ENCODE data around the gene MAN1A1. TPM values are rescaled to one million over a fixed set of nuclear protein-coding genes. Genes with fewer than 3 reads are reported as not detected.

The MAN1A1 gene
- total and polyA plus RNA-seq, 2 of the 8 experiments (the other 6 are each of a cell fraction or from before 2014, with no cell fraction given): 1.8 to 5.4 TPM

- POLR2A ChIA-PET (ENCODE audit: partially characterized antibody): no interaction called here
- no peak overlapping the region for H2BK5ac ChIP-seq (ENCODE audit: low read depth, low read length)
- 81% methylated on average over 3 of the region's 3 CpGs; no CpG with 5 or more reads in 1 of the 2 experiments for WGBS, 2 experiments (ENCODE audit: extremely low coverage in 1 of 2, insufficient coverage in 1 of 2, insufficient read length in 1 of 2, insufficient replicate concordance in 2 of 2, low coverage in 1 of 2, low lambda C conversion rate in 2 of 2, missing lambda C conversion rate in 1 of 2)
- no peaks in the 10 kb centered on the region for H3K9me3 ChIP-seq (ENCODE audit: insufficient read depth in 2 of 2, low read depth in 1 of 2, low read length in 1 of 2)
- no peak overlapping the region for H3K4me2 ChIP-seq (ENCODE audit: insufficient read depth in 1 of 2, low read depth in 2 of 2, low read length in 2 of 2)
- H4K8ac ChIP-seq (ENCODE audit: extremely low read depth, insufficient read depth, low read length): no peak overlapping the region
- no peak overlapping the region for H3K56ac ChIP-seq (replicated peaks; ENCODE audit: insufficient read length, low read depth, low read length)
- no peaks in the 10 kb centered on the region for H3K79me2 ChIP-seq (ENCODE audit: control insufficient read depth in 1 of 2, insufficient read depth in 2 of 2, low read length in 2 of 2)
- no peaks in the 10 kb centered on the region for H3K23me2 ChIP-seq (ENCODE audit: low read depth, low read length)
- H3K27me3 ChIP-seq (replicated peaks in 1 of 4; ENCODE audit: control insufficient read depth in 3 of 4, extremely low read depth in 1 of 4, insufficient read depth in 3 of 4, low read length in 3 of 4): no peaks in the 10 kb centered on the region
- no peak overlapping the region for H3K23ac ChIP-seq (ENCODE audit: insufficient read length)
- H2AK5ac ChIP-seq (ENCODE audit: low read depth, low read length): no peak overlapping the region
- no peak overlapping the region for H2BK12ac ChIP-seq (ENCODE audit: low read depth, low read length)
- no peaks in the 10 kb centered on the region for H3K36me3 ChIP-seq (ENCODE audit: control insufficient read depth in 2 of 4, insufficient read depth in 4 of 4, low read length in 3 of 4)
- H2BK120ac ChIP-seq (replicated peaks; ENCODE audit: low read depth, low read length): no peak overlapping the region
- H3K27ac ChIP-seq (ENCODE audit: low read depth, low read length): no peak overlapping the region
- no peak overlapping the region for H3K14ac ChIP-seq (ENCODE audit: insufficient read length)
- no peak overlapping the region for H3K4me3 ChIP-seq (ENCODE audit: extremely low read depth in 1 of 4, insufficient read depth in 2 of 4, low read depth in 3 of 4, low read length in 4 of 4)
- no peak overlapping the region for H4K91ac ChIP-seq (replicated peaks; ENCODE audit: insufficient read length, low read length)
- no peak overlapping the region for H3K18ac ChIP-seq (ENCODE audit: extremely low read depth, low read length)
- H4K5ac ChIP-seq (ENCODE audit: insufficient read length, low read depth, low read length): no peak overlapping the region
- no peaks in the 10 kb centered on the region for H4K20me1 ChIP-seq (replicated peaks in 1 of 2; ENCODE audit: control insufficient read depth in 1 of 2, insufficient read depth in 2 of 2, low read length in 2 of 2)
- no peaks in the 10 kb centered on the region for H3K4me1 ChIP-seq (replicated peaks in 1 of 4; ENCODE audit: control insufficient read depth in 3 of 4, insufficient read depth in 4 of 4, low read length in 3 of 4)
- no peak overlapping the region for H2BK20ac ChIP-seq (ENCODE audit: low read length)
- H3K79me1 ChIP-seq (ENCODE audit: low read depth, low read length): no peaks in the 10 kb centered on the region
- H3K4ac ChIP-seq (replicated peaks; ENCODE audit: insufficient read length, low read depth, low read length): no peak overlapping the region
- H2BK15ac ChIP-seq (ENCODE audit: low read length): no peak overlapping the region
- FAIRE-seq (no peak), DNase-seq (ENCODE audit: low read depth in 1 of 2, low spot score in 2 of 2) (no peak)
- no peak for TF ChIP-seq NRF1 (IDR thresholded peaks at IDR 0.05; ENCODE audit: low read depth, low read length)
- no peak overlapping the region for H2AFZ ChIP-seq (ENCODE audit: low read length)
- CTCF ChIA-PET (ENCODE audit: partially characterized antibody): interaction anchor here (1.6 kb wide), 1 partner anchor 37 kb away, joined by 3 read pairs; no protein-coding TSS in a partner anchor
- no peak overlapping the region for H3K9ac ChIP-seq (replicated peaks in 1 of 4; ENCODE audit: extremely low read depth in 1 of 4, low read depth in 3 of 4, low read length in 3 of 4)
Observed at GRCh38 chr6:119247504-119247903, 102.1 kb downstream of the MAN1A1 start.
